Osteoblast (primary cell): ENCODE measurements around the gene CXCL13. TPM values are rescaled to one million over a fixed set of nuclear protein-coding genes. Genes with fewer than 3 reads are reported as not detected.

Experiments
- DNase-seq: peaks from one replicate; pipeline ENCODE4 v3.0.0; 2011; ENCODE audit warnings: low spot score, mixed read lengths; ENCODE audit not compliant: insufficient read length; ENCODE audit errors: missing footprints
- H2AFZ ChIP-seq: 2 replicates; pipeline ENCODE4 v1.6.0; 2011; ENCODE audit warnings: mild to moderate bottlenecking, low read length
- H3K27ac ChIP-seq: 2 replicates; pipeline ENCODE4 v1.5.1; 2011; ENCODE audit warnings: mild to moderate bottlenecking, low read depth, low read length, moderate library complexity
- H3K27me3 ChIP-seq: 2 replicates; pipeline ENCODE4 v1.6.0; 2012; ENCODE audit warnings: mild to moderate bottlenecking, control low read depth, inconsistent platforms, low read length, moderate library complexity; ENCODE audit not compliant: insufficient read depth
- H3K36me3 ChIP-seq: 2 replicates; pipeline ENCODE4 v1.5.1; 2011; ENCODE audit warnings: mild to moderate bottlenecking, low read length, control low read depth, moderate library complexity; ENCODE audit not compliant: insufficient read depth
- H3K4me1 ChIP-seq: 2 replicates; pipeline ENCODE4 v1.5.1; 2011; ENCODE audit warnings: mild to moderate bottlenecking, low read length, control low read depth, moderate library complexity; ENCODE audit not compliant: insufficient read depth
- H3K4me2 ChIP-seq: 2 replicates; pipeline ENCODE4 v1.6.0; 2011; ENCODE audit warnings: mild to moderate bottlenecking, low read length; ENCODE audit not compliant: insufficient read depth
- H3K4me3 ChIP-seq: fragments of 200-600 bp; sonication (generic); 3 replicates; pipeline ENCODE4 v1.5.1; 2012; ENCODE audit warnings: mild to moderate bottlenecking, low read length, inconsistent platforms; ENCODE audit not compliant: insufficient read depth
- H3K79me2 ChIP-seq: 2 replicates; pipeline ENCODE4 v1.6.0; 2012; ENCODE audit warnings: mild to moderate bottlenecking, low read length, control low read depth, inconsistent platforms; ENCODE audit not compliant: insufficient read depth
- H3K9me3 ChIP-seq: 2 replicates; pipeline ENCODE4 v1.5.1; 2011; ENCODE audit warnings: low read depth, low read length, control low read depth
- H4K20me1 ChIP-seq: 2 replicates; pipeline ENCODE4 v1.6.0; 2012; ENCODE audit warnings: mild to moderate bottlenecking, low read length, control low read depth; ENCODE audit not compliant: insufficient read depth
- total RNA-seq: library from RNA; depleted of rRNA; stranded (reverse); fragments of >200 nt; gene quantifications from 2 replicates; pipeline ENCODE4 v1.2.3, GENCODE V29; 2012
- TF ChIP-seq, protein P1 (sequence below): IDR thresholded peaks from 2 replicates; pipeline ENCODE4 v1.5.1; 2011; ENCODE audit warnings: mild to moderate bottlenecking, low read depth, low read length, moderate library complexity; ENCODE audit errors: extremely low read depth

The CXCL13 gene
- total RNA-seq, 1 donor: not detected

GRCh38 chr4:77578145-77578544, 27.5 kb upstream of the CXCL13 start:
- no peaks in the 10 kb centered on the region for H3K36me3 ChIP-seq
- H3K4me1 ChIP-seq: peaks cover 42% of the 10 kb centered on the region
- H2AFZ ChIP-seq: no peak overlapping the region
- TF ChIP-seq, protein P1, sequence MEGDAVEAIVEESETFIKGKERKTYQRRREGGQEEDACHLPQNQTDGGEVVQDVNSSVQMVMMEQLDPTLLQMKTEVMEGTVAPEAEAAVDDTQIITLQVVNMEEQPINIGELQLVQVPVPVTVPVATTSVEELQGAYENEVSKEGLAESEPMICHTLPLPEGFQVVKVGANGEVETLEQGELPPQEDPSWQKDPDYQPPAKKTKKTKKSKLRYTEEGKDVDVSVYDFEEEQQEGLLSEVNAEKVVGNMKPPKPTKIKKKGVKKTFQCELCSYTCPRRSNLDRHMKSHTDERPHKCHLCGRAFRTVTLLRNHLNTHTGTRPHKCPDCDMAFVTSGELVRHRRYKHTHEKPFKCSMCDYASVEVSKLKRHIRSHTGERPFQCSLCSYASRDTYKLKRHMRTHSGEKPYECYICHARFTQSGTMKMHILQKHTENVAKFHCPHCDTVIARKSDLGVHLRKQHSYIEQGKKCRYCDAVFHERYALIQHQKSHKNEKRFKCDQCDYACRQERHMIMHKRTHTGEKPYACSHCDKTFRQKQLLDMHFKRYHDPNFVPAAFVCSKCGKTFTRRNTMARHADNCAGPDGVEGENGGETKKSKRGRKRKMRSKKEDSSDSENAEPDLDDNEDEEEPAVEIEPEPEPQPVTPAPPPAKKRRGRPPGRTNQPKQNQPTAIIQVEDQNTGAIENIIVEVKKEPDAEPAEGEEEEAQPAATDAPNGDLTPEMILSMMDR: peak; percentile 29
- no peaks in the 10 kb centered on the region for H3K27me3 ChIP-seq
- no peak for DNase-seq
- no peak overlapping the region for H3K4me2 ChIP-seq
- no peaks in the 10 kb centered on the region for H4K20me1 ChIP-seq
- H3K9me3 ChIP-seq: no peaks in the 10 kb centered on the region
- H3K4me3 ChIP-seq: no peak overlapping the region
- H3K27ac ChIP-seq: no peak overlapping the region
- H3K79me2 ChIP-seq: no peaks in the 10 kb centered on the region

DNA sequence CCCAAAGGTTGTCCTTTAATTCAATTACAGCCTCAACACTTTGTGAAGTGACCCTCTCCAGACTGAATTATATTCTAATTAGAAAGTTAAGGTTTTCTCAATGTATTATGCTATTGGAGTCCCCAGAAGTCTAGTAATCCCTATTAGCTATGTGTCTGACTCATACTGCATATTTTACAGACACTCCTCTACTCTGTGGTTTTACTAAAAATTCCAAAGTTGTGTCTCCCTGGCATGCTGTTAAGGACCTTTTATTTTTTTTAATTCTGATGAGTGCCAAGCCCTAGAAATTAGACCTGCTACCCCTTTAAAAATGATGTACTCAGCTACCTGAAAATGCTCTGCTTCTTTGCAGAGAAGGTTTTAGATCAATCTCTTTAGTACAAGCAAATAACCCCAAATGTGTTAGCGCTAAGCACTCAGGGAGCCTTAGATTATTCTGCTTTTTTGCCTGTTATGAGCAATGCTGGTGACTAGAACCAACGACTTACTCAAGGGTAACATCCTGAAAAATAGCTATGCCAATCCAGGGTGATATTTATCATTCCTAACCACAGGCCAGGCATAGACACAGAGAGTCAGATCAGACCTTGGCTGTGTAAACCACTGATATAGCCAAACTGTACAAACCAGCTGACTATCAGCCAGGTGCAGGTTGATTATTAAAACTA, 26.1 kb upstream of the CXCL13 start:
- H3K36me3 ChIP-seq: no peaks in the 10 kb centered on the region
- H2AFZ ChIP-seq: no peak overlapping the region
- no peaks in the 10 kb centered on the region for H3K9me3 ChIP-seq
- H3K27me3 ChIP-seq: no peaks in the 10 kb centered on the region
- H4K20me1 ChIP-seq: no peaks in the 10 kb centered on the region
- H3K4me1 ChIP-seq: peaks cover 43% of the 10 kb centered on the region
- H3K4me2 ChIP-seq: peak overlapping the region; percentile 43
- peak; percentile 90 for DNase-seq
- TF ChIP-seq, protein P1: no peak
- no peaks in the 10 kb centered on the region for H3K79me2 ChIP-seq
- H3K27ac ChIP-seq: peak overlapping the region; percentile 64
- no peak overlapping the region for H3K4me3 ChIP-seq

- no peak for DNase-seq
- no peak overlapping the region for H2AFZ ChIP-seq
- H3K4me1 ChIP-seq: peaks cover 38% of the 10 kb centered on the region
- H3K27ac ChIP-seq: no peak overlapping the region
- H3K4me3 ChIP-seq: no peak overlapping the region
- no peaks in the 10 kb centered on the region for H3K79me2 ChIP-seq
- H3K36me3 ChIP-seq: no peaks in the 10 kb centered on the region
- no peaks in the 10 kb centered on the region for H3K9me3 ChIP-seq
- peak overlapping the region; percentile 40 for H3K4me2 ChIP-seq
- TF ChIP-seq, protein P1: no peak
- H4K20me1 ChIP-seq: no peaks in the 10 kb centered on the region
- no peaks in the 10 kb centered on the region for H3K27me3 ChIP-seq
These were observed 23.9 kb upstream of the CXCL13 start for GRCh38 chr4:77581724-77582123.

- Histone ChIP-seq H3K9me3 (no peaks in the 10 kb centered on the region), H3K36me3 (no peaks in the 10 kb centered on the region), H3K4me3 (no peak overlapping the region), H3K79me2 (no peaks in the 10 kb centered on the region), H3K27me3 (no peaks in the 10 kb centered on the region), H3K4me1 (peaks cover 34% of the 10 kb centered on the region), H2AFZ (no peak overlapping the region), H3K4me2 (peak overlapping the region; percentile 40), H4K20me1 (no peaks in the 10 kb centered on the region), H3K27ac (peak overlapping the region; percentile 2)
- TF ChIP-seq, protein P1: no peak
- no peak for DNase-seq
These were observed 23.5 kb upstream of the CXCL13 start for GRCh38 chr4:77582156-77582555.
